ENCODE data around the gene RNASEH2A.

- TF ChIP-seq BHLHE40 (IDR thresholded peaks at IDR 0.05; ENCODE audit: low read depth, low read length) (no peak), E2F6 (IDR thresholded peaks at IDR 0.05; ENCODE audit: borderline replicate concordance, low read depth) (no peak), CTCF (IDR thresholded peaks at IDR 0.05) (no peak), CEBPB (IDR thresholded peaks at IDR 0.05) (no peak), PHF8 (IDR thresholded peaks at IDR 0.05; ENCODE audit: borderline replicate concordance, low read depth) (no peak), RAD21 (conservative IDR thresholded peaks at IDR 0.05 in 1 of 2, IDR thresholded peaks at IDR 0.05 in 1 of 2) (no peak), MAZ (IDR thresholded peaks at IDR 0.05; ENCODE audit: borderline replicate concordance, low read depth, low read length) (no peak), CHD2 (IDR thresholded peaks at IDR 0.05; ENCODE audit: low read length, partially characterized antibody) (no peak), EHF (CRISPR knock-in tag; IDR thresholded peaks at IDR 0.05) (no peak), MYC (IDR thresholded peaks at IDR 0.05; ENCODE audit: borderline replicate concordance, low read length) (no peak), POLR2A (IDR thresholded peaks at IDR 0.05; ENCODE audit: low read length) (no peak)
- TF ChIP-seq, protein P1, sequence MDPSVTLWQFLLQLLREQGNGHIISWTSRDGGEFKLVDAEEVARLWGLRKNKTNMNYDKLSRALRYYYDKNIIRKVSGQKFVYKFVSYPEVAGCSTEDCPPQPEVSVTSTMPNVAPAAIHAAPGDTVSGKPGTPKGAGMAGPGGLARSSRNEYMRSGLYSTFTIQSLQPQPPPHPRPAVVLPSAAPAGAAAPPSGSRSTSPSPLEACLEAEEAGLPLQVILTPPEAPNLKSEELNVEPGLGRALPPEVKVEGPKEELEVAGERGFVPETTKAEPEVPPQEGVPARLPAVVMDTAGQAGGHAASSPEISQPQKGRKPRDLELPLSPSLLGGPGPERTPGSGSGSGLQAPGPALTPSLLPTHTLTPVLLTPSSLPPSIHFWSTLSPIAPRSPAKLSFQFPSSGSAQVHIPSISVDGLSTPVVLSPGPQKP (IDR thresholded peaks at IDR 0.05; ENCODE audit: low read depth, low read length) = no peak
- TF ChIP-seq, protein P2, sequence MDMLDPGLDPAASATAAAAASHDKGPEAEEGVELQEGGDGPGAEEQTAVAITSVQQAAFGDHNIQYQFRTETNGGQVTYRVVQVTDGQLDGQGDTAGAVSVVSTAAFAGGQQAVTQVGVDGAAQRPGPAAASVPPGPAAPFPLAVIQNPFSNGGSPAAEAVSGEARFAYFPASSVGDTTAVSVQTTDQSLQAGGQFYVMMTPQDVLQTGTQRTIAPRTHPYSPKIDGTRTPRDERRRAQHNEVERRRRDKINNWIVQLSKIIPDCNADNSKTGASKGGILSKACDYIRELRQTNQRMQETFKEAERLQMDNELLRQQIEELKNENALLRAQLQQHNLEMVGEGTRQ (IDR thresholded peaks at IDR 0.05) = no peak
Measured at GRCh38 chr19:12856653-12857052, 50.3 kb downstream of the RNASEH2A start.
